Effector memory CD4-positive, alpha-beta T cell (primary cell): ENCODE measurements around the gene HPDL.

Source experiments
- DNase-seq, 3 donors: peaks; one replicate each; pipeline ENCODE4 v3.0.0-alpha.2; 2020
- H3K27ac ChIP-seq: 2 replicates; pipeline ENCODE4 v1.7.0; 2013; ENCODE audit warnings: mild to moderate bottlenecking, low read length, moderate library complexity; ENCODE audit not compliant: insufficient read depth, poor library complexity, severe bottlenecking
- H3K27me3 ChIP-seq: replicated peaks from 2 replicates; pipeline ENCODE4 v1.7.0; 2013; ENCODE audit warnings: mild to moderate bottlenecking, low read length; ENCODE audit not compliant: insufficient read depth, control insufficient read depth, poor library complexity, severe bottlenecking
- H3K36me3 ChIP-seq: 2 replicates; pipeline ENCODE4 v1.7.0; 2013; ENCODE audit warnings: mild to moderate bottlenecking, low read length, moderate library complexity; ENCODE audit not compliant: control insufficient read depth, insufficient read depth
- H3K4me1 ChIP-seq: 2 replicates; pipeline ENCODE4 v1.7.0; 2013; ENCODE audit warnings: low read length, mild to moderate bottlenecking; ENCODE audit not compliant: control insufficient read depth, insufficient read depth, poor library complexity, severe bottlenecking
- H3K4me3 ChIP-seq: 2 replicates; pipeline ENCODE4 v1.7.0; 2013; ENCODE audit warnings: low read length, low read depth, mild to moderate bottlenecking; ENCODE audit not compliant: insufficient read depth, poor library complexity, severe bottlenecking
- H3K9me3 ChIP-seq: 2 replicates; pipeline ENCODE4 v1.7.0; 2013; ENCODE audit warnings: mild to moderate bottlenecking, low read length, moderate library complexity; ENCODE audit not compliant: control insufficient read depth

HPDL gene

DNA sequence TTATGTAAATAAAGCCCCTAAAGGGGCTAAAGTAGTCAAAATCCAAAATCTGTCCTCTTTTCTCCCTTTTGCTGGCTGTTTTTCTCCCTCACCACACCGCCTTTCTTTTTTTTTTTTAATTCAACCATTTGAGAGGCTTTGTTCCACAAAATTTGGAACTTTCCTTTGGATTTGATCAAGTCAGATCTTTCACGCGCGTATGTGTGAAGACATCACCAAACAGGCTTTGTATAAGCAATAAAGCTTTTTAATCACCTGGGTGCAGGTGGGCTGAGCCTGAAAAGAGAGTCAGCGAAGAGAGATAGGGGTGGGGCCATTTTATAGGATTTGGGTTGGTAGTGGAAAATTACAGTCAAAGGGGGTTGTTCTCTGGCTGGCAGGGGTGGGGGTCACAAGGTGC lies 5.3 kb upstream of the HPDL start:
- H3K9me3 ChIP-seq, result no peaks in the 10 kb centered on the region
- H3K36me3 ChIP-seq, result no peaks in the 10 kb centered on the region
- H3K27me3 ChIP-seq, result no peaks in the 10 kb centered on the region
- H3K27ac ChIP-seq, result no peak overlapping the region
- no peak for DNase-seq
- H3K4me1 ChIP-seq, result peaks cover 1% of the 10 kb centered on the region
- no peak overlapping the region for H3K4me3 ChIP-seq

DNA sequence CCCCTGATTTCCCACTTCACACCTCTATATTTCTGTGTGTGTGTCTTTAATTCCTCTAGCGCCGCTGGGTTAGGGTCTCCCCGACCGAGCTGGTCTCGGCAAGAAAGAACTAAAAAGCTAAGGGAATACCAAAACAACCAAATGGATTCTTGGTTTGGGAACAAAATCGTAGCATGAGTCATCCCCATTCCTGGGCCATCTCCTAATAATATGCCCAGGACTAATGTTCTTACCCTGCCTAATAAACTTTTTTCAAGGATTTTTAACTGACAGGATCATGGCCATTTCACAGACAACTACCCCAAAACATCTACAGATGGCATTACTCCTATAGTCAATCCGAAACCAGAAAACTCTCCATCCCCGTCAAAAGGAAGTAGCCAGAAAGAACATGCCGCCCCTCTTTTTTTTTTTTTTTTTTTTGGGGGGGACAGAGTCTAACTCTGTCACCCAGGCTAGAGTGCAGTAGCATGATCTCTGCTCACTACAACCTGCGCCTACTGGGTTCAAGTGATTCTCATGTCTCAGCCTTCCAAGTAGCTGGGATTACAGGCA lies 4.1 kb upstream of the HPDL start:
- Histone ChIP-seq H3K9me3 (no peaks in the 10 kb centered on the region), H3K27ac (no peak overlapping the region), H3K27me3 (no peaks in the 10 kb centered on the region), H3K4me3 (no peak overlapping the region), H3K4me1 (peaks cover 12% of the 10 kb centered on the region), H3K36me3 (no peaks in the 10 kb centered on the region)
- DNase-seq, result no peak

DNA sequence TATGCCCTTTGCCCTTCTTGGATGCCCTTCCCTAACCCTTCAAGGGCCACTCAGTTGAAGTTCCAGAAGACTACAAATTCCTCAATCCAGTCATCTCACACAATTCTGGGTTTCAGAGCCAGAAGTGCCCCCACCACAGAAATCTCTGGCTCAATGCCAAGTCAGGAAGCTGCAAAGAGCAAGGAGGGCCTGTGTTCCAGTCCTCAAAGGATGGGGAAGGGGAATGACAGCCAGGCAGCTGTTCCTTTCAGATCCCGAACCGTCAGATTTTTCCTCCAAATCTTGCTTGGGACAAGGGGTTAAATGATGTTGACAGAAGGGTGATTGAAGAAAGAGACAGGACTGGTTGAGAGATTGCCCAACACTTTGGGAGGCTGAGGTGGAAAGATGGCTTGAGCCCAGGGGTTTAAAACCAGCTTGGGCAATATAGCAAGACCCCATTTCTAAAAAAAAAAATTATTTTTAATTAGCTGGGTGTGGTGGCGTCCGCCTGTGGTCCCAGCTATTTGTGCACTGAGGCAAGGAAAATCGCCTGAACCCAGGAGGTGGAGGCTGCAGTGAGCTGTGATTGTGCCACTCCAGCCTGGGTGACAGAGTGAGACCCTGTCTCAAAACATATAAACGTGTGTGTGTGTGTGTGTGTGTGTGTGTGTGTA lies 716 bp upstream of the HPDL start:
- Histone ChIP-seq H3K27me3 (no peaks in the 10 kb centered on the region), H3K9me3 (no peaks in the 10 kb centered on the region), H3K4me3 (no peak overlapping the region), H3K4me1 (peaks cover 13% of the 10 kb centered on the region), H3K36me3 (peaks cover under 1% of the 10 kb centered on the region), H3K27ac (no peak overlapping the region)
- DNase-seq, result no peak

DNA sequence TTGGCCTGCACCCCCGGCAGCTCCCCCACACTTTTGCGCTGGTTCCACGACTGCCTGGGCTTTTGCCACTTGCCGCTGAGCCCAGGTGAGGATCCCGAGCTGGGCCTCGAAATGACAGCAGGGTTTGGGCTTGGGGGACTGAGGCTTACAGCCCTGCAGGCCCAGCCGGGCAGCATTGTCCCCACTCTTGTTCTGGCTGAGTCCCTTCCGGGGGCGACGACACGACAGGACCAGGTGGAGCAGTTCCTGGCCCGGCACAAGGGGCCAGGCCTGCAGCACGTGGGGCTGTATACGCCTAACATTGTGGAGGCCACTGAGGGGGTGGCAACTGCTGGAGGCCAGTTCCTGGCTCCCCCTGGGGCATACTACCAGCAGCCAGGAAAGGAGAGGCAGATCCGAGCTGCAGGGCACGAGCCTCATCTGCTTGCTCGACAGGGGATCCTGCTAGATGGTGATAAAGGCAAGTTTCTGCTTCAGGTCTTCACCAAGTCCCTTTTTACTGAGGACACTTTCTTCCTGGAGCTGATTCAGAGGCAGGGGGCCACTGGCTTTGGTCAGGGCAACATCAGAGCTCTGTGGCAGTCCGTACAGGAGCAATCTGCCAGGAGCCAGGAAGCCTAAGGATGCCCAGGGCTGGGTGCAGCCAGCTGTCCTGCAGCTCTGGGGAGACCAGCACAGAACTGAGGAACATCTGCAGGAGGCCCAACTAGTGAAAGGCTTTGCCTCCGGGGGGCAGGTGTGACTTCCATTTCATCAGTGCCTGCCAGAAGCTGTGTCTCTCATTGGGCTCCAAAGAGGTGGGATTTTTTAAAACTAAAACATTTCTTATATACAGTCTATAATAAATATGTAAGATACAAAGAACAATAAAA lies 1.2 kb downstream of the HPDL start:
- Histone ChIP-seq H3K27ac (no peak overlapping the region), H3K4me1 (peaks cover 13% of the 10 kb centered on the region), H3K4me3 (peak overlapping the region; percentile 63), H3K27me3 (no peaks in the 10 kb centered on the region), H3K36me3 (peaks cover 16% of the 10 kb centered on the region), H3K9me3 (no peaks in the 10 kb centered on the region)
- DNase-seq, result no peak

DNA sequence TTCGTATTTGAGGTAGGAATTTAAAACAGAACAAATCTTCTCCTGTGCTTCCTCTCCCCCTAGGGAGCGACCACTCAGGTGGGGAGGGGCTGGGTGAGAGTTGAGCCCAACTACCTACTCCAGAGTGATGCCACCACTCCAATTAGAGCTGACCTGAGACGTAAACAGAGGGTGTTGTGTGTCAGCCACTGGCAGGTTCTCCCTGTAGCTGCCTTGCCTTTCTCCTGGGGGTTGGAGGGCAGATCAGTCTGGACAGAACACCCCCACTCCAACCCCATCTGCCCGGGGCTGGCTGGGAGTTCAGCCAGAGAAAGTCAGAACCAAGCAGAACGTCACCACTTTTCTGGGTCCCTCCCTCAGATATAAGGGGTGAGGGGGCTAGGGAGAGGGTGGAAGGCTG lies 2.0 kb downstream of the HPDL start:
- H3K4me3 ChIP-seq, result no peak overlapping the region
- H3K27ac ChIP-seq, result no peak overlapping the region
- H3K36me3 ChIP-seq, result peaks cover 24% of the 10 kb centered on the region
- no peaks in the 10 kb centered on the region for H3K27me3 ChIP-seq
- peaks cover 13% of the 10 kb centered on the region for H3K4me1 ChIP-seq
- no peak for DNase-seq
- H3K9me3 ChIP-seq, result no peaks in the 10 kb centered on the region

DNA sequence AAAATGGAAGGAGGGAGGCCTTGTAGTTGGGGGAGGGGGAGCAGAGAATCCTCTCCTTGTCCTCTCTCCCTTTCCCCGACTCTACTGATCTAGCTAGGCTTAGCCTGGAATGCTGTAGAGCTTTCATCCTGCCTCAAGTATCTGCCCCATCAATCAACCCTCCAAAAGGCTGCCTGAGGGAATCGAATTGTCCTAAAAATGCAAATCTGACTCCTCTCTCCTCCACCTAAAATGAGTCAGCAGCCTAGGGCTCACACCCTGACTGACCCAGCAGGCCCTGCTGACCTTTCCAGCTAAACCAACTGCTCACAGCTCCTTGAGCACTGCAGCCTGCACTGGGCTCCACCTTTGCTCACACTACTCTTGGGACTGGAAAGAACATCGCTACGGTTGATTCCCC lies 2.8 kb downstream of the HPDL start:
- no peaks in the 10 kb centered on the region for H3K27me3 ChIP-seq
- no peak for DNase-seq
- H3K4me1 ChIP-seq, result peaks cover 13% of the 10 kb centered on the region
- no peak overlapping the region for H3K4me3 ChIP-seq
- H3K36me3 ChIP-seq, result peaks cover 31% of the 10 kb centered on the region
- no peaks in the 10 kb centered on the region for H3K9me3 ChIP-seq
- no peak overlapping the region for H3K27ac ChIP-seq

DNA sequence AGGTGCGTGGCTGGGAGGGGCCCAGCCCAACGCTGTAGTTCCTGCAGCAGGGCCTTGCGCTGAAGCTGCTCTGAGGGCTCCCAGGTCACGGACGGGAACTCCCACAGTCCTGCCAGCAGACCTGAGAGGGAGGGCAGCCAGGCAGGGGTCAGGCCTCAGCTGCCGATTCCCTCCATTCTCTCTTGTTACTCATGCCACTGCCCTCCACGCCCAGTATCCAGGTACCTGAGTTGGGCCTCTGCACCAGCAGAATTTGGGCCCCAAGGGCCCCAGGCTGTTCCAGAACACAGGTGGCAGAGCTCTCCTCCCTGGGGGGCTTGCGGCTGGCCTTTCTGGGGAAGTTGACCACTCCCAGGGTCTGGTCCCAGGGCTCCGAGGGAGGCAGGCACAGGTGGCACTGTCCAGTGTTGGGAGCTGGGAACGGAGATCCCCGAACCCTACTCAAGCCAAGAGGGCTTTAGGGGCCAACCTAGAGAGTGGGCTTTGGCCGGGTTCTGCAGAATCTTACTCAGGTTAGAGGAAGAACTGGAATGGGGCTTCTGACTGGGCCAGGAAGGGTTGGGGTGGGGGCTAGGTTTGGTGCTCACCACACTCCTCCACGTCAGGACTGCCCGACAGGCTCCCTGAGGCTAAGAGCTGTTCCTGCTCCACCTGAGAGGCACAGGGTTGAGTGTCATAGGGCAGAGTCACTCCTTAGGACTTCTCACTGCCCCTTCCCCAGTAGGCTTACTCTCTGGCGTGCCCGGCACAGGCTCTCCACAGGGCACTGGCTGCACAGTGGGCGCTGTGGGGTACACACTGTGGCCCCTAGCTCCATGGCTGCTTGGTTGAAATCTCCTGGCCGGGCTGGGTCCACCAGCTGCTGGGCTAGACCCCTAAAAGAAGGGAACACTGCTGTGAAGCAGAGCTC lies 5.0 kb downstream of the HPDL start:
- H3K36me3 ChIP-seq, result peaks cover 33% of the 10 kb centered on the region
- peaks cover 10% of the 10 kb centered on the region for H3K4me1 ChIP-seq
- H3K27me3 ChIP-seq, result no peaks in the 10 kb centered on the region
- no peak overlapping the region for H3K4me3 ChIP-seq
- H3K9me3 ChIP-seq, result no peaks in the 10 kb centered on the region
- no peak overlapping the region for H3K27ac ChIP-seq
- DNase-seq, result no peak

DNA sequence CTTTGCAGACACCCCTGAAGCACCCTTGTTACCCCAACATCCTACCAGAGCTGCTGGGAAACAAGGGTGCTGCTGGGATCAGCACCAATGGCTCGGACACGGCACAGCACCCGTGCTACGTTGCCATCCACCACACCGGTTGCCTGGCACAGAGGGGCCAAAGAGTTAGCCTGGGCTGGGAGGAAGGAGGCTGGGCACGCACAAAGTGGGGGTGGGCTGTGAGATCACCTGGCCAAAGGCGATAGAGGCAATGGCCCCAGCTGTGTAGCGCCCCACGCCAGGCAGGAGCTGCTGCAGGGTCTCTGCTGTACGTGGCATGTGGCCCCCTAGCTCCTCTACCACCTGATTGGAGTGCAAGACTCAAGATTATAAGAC lies 5.6 kb downstream of the HPDL start:
- no peaks in the 10 kb centered on the region for H3K9me3 ChIP-seq
- H3K36me3 ChIP-seq, result peaks cover 33% of the 10 kb centered on the region
- no peak for DNase-seq

DNA sequence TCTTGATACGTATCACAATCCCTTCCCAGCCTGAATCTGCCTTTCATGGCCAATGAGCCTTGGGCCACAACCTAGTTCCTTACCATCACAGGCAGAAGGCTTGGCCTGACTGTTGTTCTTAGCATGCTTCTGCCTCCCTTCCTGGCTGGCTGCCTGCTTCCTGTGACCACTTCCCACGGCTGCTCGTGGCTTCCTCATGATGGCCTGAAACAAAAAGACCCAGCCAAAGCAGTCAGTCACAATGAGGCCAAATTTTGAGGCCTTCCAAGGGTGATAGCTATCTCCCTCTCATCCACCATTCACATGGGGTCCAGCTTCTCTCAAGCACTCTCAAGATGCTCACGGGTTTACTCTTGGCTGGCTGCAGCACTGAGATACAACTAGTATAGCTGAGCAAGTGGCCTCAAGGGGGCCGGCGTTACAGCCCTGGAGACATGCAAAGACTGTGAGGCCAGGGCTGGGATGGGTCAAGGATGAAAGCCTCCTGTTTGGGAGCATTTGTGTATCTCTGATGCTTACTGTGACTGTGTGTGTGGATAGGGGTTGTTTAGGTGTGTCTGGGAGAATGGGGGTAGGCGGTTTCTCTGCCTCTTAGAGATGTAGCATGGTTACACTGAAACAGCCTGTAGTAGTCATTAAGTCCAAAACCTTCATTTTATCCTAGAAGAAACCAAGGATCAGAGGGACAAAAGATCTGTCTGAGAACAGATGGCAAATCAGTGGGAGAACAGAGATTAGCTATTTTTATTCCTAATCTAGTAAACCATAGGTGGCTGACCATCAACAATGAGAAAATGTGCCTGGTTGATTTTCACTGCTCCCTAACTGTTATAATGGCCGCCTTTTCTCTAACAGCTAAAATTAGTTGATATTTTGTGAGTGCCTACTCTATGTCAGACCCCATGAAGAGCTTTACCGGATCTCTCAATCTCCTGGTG lies 7.9 kb downstream of the HPDL start:
- H3K27ac ChIP-seq, result no peak overlapping the region
- no peaks in the 10 kb centered on the region for H3K9me3 ChIP-seq
- no peaks in the 10 kb centered on the region for H3K27me3 ChIP-seq
- H3K4me1 ChIP-seq, result no peaks in the 10 kb centered on the region
- H3K36me3 ChIP-seq, result peaks cover 33% of the 10 kb centered on the region
- no peak overlapping the region for H3K4me3 ChIP-seq
- DNase-seq, result no peak

More for the DNA sequence above, 5.6 kb downstream of the HPDL start:
- no peak overlapping the region for H3K4me3 ChIP-seq
- H3K4me1 ChIP-seq, result peaks cover 3% of the 10 kb centered on the region
- no peaks in the 10 kb centered on the region for H3K27me3 ChIP-seq
- no peak overlapping the region for H3K27ac ChIP-seq
